HepG2 (cell line): Measurements from ENCODE around the gene YJEFN3. TPM values are rescaled to one million over a fixed set of nuclear protein-coding genes. Genes with fewer than 3 reads are reported as not detected.

ENCODE experiments used
- PCBP1 ChIP-seq: fragments of 200-400 bp; formaldehyde crosslinking; IDR thresholded peaks from 2 replicates; pipeline ENCODE4 v1.6.1; 2017; ENCODE audit warnings: mild to moderate bottlenecking, low read depth, low read length, borderline replicate concordance
- ZFP91 ChIP-seq: sonication (generic); formaldehyde crosslinking; IDR thresholded peaks from 2 replicates; pipeline ENCODE4 v1.9.0; 2022; ENCODE audit warnings: missing genetic modification reagents, mild to moderate bottlenecking, borderline replicate concordance
- polyA plus RNA-seq, 8 experiments: library from polyadenylated mRNA; depleted of rRNA in 3 of 8; stranded (reverse) in 7 of 8; unstranded in 1 of 8; fragments of >200 nt; fragmentation: Illumina TruSeq in 4 of 8; extraction: Trizol in 4 of 8; gene quantifications; 2 replicates each; pipeline versions ENCODE4 v1.2.1 to v1.2.3, GENCODE V29; 2011 to 2016; ENCODE audit warnings: low read depth in 4 of 8, missing spikeins in 1 of 8, mixed read lengths in 1 of 8; ENCODE audit not compliant: insufficient read depth in 1 of 8
- total RNA-seq, 5 experiments: library from RNA; depleted of rRNA; stranded (reverse); fragments of >200 nt; fragmentation: Illumina TruSeq; extraction: Trizol; gene quantifications; 2 replicates each; pipeline ENCODE4 v1.2.3, GENCODE V29; 2016; ENCODE audit warnings: low read depth in 1 of 5
- TF ChIP-seq, protein P1 (sequence below): sonication (generic); formaldehyde crosslinking; IDR thresholded peaks from 2 replicates; pipeline ENCODE4 v1.4.0; 2020; ENCODE audit warnings: missing genetic modification reagents
- TF ChIP-seq, protein P2 (sequence below): sonication (generic); formaldehyde crosslinking; IDR thresholded peaks from 2 replicates; pipeline ENCODE4 v1.5.1; 2020; ENCODE audit warnings: mild to moderate bottlenecking, missing genetic modification reagents, moderate library complexity

YJEFN3 gene
- total and polyA plus RNA-seq, 2 of the 13 experiments (the other 11 are each of a cell fraction or from before 2014, with no cell fraction given): 0.89 to 4.0 TPM

DNA sequence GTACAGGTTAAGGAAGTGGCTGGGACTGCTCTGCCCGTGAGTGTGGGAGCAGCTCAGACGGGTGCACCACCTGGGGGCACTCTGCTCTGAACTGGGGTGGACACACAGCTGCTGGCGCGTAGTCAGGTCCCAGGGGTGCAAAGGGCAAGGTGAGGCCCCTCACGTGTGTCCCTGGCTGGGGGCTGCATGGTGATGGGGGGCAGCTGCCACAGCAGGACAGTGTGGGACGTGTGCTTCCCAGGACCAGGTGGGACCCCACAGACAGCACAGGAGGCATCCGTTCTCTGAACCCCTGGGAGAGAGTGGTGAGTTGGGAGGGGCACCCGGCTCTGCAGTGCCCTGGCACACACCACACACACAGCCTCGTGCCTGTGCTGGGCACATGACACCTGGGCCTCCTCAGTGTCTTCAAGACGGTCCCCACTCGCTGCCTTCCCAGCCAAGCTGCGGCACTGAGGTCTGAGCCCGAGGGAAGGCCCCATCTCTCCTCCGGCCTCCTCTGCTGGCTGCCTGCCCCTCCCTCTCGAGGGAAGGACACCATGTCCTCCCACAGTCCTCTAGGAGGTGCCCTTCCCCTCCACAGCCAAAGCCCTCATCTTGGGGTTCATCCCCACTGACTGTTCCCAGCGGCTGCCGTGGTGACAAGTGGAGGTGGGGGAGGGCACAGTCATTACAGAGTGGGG lies 34.1 kb downstream of the YJEFN3 start (continued):
- TF ChIP-seq, protein P1, sequence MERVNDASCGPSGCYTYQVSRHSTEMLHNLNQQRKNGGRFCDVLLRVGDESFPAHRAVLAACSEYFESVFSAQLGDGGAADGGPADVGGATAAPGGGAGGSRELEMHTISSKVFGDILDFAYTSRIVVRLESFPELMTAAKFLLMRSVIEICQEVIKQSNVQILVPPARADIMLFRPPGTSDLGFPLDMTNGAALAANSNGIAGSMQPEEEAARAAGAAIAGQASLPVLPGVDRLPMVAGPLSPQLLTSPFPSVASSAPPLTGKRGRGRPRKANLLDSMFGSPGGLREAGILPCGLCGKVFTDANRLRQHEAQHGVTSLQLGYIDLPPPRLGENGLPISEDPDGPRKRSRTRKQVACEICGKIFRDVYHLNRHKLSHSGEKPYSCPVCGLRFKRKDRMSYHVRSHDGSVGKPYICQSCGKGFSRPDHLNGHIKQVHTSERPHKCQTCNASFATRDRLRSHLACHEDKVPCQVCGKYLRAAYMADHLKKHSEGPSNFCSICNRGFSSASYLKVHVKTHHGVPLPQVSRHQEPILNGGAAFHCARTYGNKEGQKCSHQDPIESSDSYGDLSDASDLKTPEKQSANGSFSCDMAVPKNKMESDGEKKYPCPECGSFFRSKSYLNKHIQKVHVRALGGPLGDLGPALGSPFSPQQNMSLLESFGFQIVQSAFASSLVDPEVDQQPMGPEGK (CRISPR knock-in tag): peak; percentile 30; the same call in 1 of the 2 replicates
- TF ChIP-seq PCBP1 (0 out of 2 replicates have a peak, but pooled peaks have one; percentile 32), ZFP91 (CRISPR knock-in tag) (peak; percentile 19; the same call in 1 of the 2 replicates)
- TF ChIP-seq, protein P2, sequence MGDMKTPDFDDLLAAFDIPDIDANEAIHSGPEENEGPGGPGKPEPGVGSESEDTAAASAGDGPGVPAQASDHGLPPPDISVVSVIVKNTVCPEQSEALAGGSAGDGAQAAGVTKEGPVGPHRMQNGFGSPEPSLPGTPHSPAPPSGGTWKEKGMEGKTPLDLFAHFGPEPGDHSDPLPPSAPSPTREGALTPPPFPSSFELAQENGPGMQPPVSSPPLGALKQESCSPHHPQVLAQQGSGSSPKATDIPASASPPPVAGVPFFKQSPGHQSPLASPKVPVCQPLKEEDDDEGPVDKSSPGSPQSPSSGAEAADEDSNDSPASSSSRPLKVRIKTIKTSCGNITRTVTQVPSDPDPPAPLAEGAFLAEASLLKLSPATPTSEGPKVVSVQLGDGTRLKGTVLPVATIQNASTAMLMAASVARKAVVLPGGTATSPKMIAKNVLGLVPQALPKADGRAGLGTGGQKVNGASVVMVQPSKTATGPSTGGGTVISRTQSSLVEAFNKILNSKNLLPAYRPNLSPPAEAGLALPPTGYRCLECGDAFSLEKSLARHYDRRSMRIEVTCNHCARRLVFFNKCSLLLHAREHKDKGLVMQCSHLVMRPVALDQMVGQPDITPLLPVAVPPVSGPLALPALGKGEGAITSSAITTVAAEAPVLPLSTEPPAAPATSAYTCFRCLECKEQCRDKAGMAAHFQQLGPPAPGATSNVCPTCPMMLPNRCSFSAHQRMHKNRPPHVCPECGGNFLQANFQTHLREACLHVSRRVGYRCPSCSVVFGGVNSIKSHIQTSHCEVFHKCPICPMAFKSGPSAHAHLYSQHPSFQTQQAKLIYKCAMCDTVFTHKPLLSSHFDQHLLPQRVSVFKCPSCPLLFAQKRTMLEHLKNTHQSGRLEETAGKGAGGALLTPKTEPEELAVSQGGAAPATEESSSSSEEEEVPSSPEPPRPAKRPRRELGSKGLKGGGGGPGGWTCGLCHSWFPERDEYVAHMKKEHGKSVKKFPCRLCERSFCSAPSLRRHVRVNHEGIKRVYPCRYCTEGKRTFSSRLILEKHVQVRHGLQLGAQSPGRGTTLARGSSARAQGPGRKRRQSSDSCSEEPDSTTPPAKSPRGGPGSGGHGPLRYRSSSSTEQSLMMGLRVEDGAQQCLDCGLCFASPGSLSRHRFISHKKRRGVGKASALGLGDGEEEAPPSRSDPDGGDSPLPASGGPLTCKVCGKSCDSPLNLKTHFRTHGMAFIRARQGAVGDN: peak; percentile 39
